Activated T-helper 9 cell treated with anti-CD3 and anti-CD28 coated beads, Interleukin-2, amount 50 U/mL, for 16 hours (primary cell): ENCODE results near the gene CALR3.
"Not testable (repeated sequence)": the region's sequence is repeated elsewhere in the genome, so short reads cannot be mapped to it uniquely, and the experiment has no call there.

Experiments
- DNase-seq: peaks from one replicate; pipeline ENCODE4 v3.0.0-alpha.2; 2020; ENCODE audit warnings: low read depth

CALR3 gene

GRCh38 chr19:16457954-16458331, 38.0 kb downstream of the CALR3 start:
- DNase-seq = no peak

- no peak for DNase-seq
Observed at GRCh38 chr19:16457195-16457953, 38.6 kb downstream of the CALR3 start.

GRCh38 chr19:16456652-16457194, 39.2 kb downstream of the CALR3 start:
- DNase-seq = no peak

GRCh38 chr19:16455489-16455888, 40.5 kb downstream of the CALR3 start:
- no peak for DNase-seq

- DNase-seq = no peak
Observed at GRCh38 chr19:16454351-16454918, 41.5 kb downstream of the CALR3 start.

GRCh38 chr19:16452325-16452724, 43.6 kb downstream of the CALR3 start:
- DNase-seq = no peak

GRCh38 chr19:16449330-16449961, 46.5 kb downstream of the CALR3 start:
- DNase-seq = no peak

- DNase-seq = not testable (repeated sequence)
Observed at GRCh38 chr19:16448872-16449271, 47.1 kb downstream of the CALR3 start.

- DNase-seq = peak; percentile 5
Observed at GRCh38 chr19:16446724-16447368, 49.1 kb downstream of the CALR3 start.

- no peak for DNase-seq
Observed at GRCh38 chr19:16446108-16446723, 49.8 kb downstream of the CALR3 start.

- no peak for DNase-seq
Observed at GRCh38 chr19:16445238-16446107, 50.5 kb downstream of the CALR3 start.

- no peak for DNase-seq
Observed at GRCh38 chr19:16444269-16444600, 51.7 kb downstream of the CALR3 start.

GRCh38 chr19:16442386-16443276, 53.3 kb downstream of the CALR3 start:
- DNase-seq = no peak

- DNase-seq = no peak
Observed at GRCh38 chr19:16441661-16442162, 54.3 kb downstream of the CALR3 start.

- no peak for DNase-seq
Observed at GRCh38 chr19:16436780-16437332, 59.1 kb downstream of the CALR3 start.

GRCh38 chr19:16435999-16436650, 59.8 kb downstream of the CALR3 start:
- no peak for DNase-seq

GRCh38 chr19:16435238-16435917, 60.6 kb downstream of the CALR3 start:
- DNase-seq = no peak

- no peak for DNase-seq
Observed at GRCh38 chr19:16433986-16434385, 62.0 kb downstream of the CALR3 start.

- DNase-seq = no peak
Observed at GRCh38 chr19:16429759-16430091, 66.2 kb downstream of the CALR3 start.
